ENCODE data around the gene CFAP61.

CFAP61 gene

GRCh38 chr20:20188647-20189046 lies 136.3 kb downstream of the CFAP61 start:
- no peak for DNase-seq

GRCh38 chr20:20192366-20192765 lies 140.0 kb downstream of the CFAP61 start:
- no peak for DNase-seq

GRCh38 chr20:20195021-20195705 lies 142.8 kb downstream of the CFAP61 start:
- DNase-seq: no peak

- DNase-seq: no peak
These were observed 144.3 kb downstream of the CFAP61 start for GRCh38 chr20:20196610-20197009.

GRCh38 chr20:20198011-20198410 lies 145.7 kb downstream of the CFAP61 start:
- DNase-seq: no peak

GRCh38 chr20:20199361-20200160 lies 147.2 kb downstream of the CFAP61 start:
- DNase-seq: no peak

- no peak for DNase-seq
These were observed 148.8 kb downstream of the CFAP61 start for GRCh38 chr20:20201124-20201523.

- DNase-seq: no peak
These were observed 149.3 kb downstream of the CFAP61 start for GRCh38 chr20:20201639-20202038.

- DNase-seq: no peak
These were observed 150.4 kb downstream of the CFAP61 start for GRCh38 chr20:20202768-20203167.

- DNase-seq: no peak
These were observed 151.5 kb downstream of the CFAP61 start for GRCh38 chr20:20203784-20204183.

- no peak for DNase-seq
These were observed 151.9 kb downstream of the CFAP61 start for GRCh38 chr20:20204256-20204655.

GRCh38 chr20:20205141-20205861 lies 153.0 kb downstream of the CFAP61 start:
- DNase-seq: no peak

GRCh38 chr20:20205862-20206236 lies 153.5 kb downstream of the CFAP61 start:
- DNase-seq: no peak

- DNase-seq: no peak
These were observed 154.5 kb downstream of the CFAP61 start for GRCh38 chr20:20206788-20207187.

- no peak for DNase-seq
These were observed 155.0 kb downstream of the CFAP61 start for GRCh38 chr20:20207291-20207690.

- DNase-seq: no peak
These were observed 155.5 kb downstream of the CFAP61 start for GRCh38 chr20:20207872-20208271.

- no peak for DNase-seq
These were observed 157.4 kb downstream of the CFAP61 start for GRCh38 chr20:20209684-20210083.

- no peak for DNase-seq
These were observed 158.0 kb downstream of the CFAP61 start for GRCh38 chr20:20210327-20210726.

GRCh38 chr20:20210943-20211273 lies 158.6 kb downstream of the CFAP61 start:
- no peak for DNase-seq

GRCh38 chr20:20211274-20211987 lies 159.1 kb downstream of the CFAP61 start:
- DNase-seq: no peak

GRCh38 chr20:20211988-20212518 lies 159.7 kb downstream of the CFAP61 start:
- no peak for DNase-seq

GRCh38 chr20:20212675-20213096 lies 160.4 kb downstream of the CFAP61 start:
- no peak for DNase-seq

- no peak for DNase-seq
These were observed 161.3 kb downstream of the CFAP61 start for GRCh38 chr20:20213526-20214121.
